ENCODE results near the gene NAA40. TPM values are rescaled to one million over a fixed set of nuclear protein-coding genes. Genes with fewer than 3 reads are reported as not detected.

The NAA40 gene
- total RNA-seq (2014; rRNA removed; shearing (Covaris generic)): 10.1 and 13.6 TPM in 2 replicates

GRCh38 chr11:63938479-63939396 is at the start of gene NAA40:
Gene NAA40, plus strand, starts transcription at chr11:63939002. Its CDS starts 95 bp downstream, at chr11:63939097.

DNA sequence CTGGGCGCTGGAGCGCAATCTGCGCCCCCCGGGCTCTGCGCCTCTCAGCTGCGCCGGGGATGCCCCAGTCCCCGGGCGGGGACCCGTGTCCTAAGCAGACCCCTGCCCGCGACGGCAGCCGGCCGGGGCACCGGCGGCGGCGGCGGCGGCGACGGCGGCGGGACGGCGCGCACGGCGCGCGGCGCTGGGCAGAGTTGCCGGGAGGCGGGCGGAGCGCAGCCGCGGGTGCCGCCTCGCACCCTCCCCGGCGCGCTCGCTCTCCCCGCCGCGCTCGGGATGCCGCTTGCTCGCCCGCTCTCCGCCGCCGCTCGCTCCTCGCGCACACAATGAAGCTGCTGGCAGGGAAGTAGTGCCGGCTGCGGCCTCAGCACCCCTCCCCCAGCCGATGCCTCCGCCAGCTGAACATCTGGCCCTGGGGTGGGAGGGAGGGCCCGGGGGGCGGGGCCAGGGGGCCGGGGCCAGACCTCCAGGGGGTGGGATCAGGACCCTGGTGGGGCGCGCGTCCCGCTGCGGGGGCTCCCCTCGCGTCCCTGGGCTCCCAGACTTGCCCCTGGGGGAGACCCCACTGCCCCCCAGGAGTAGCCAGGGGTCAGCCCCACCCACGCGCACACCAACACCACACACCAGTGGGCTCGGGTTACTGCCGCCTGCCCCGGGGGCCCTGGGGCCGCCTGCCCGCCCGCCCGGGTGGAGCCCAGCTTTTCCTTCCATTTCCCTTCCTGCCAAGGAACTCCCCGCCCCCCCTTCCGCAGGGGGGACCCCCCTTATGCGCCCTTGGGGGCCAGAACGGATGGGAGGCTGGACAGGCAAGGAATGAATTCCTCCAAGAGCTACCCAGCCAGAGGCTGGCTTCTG is 21.7 kb upstream of the NAA40 start, which contains the start of gene RCOR2:
Gene RCOR2, minus strand, starts transcription at position 328 of the 855 bp plus-strand sequence. CDS start 708 bp downstream, outside the sequence.

GRCh38 chr11:63974259-63975143 is 35.7 kb downstream of the NAA40 start, which contains the start of gene COX8A:
Gene COX8A, plus strand, starts transcription at chr11:63974620. Its CDS starts 61 bp downstream, at chr11:63974681.

GRCh38 chr11:63986156-63986931 is 47.5 kb downstream of the NAA40 start, which contains the start of gene OTUB1:
Gene OTUB1, plus strand, starts transcription at chr11:63986438. Its CDS starts 19 bp downstream, at chr11:63986457.

Small RNA genes within 50 kb of the gene (small RNA-seq; reads per million reads assigned to genes)
- not detected for gene RNU6-45P

Other genes starting within 250 kb of the NAA40 start
- 18.9 and 21.4 TPM in 2 replicates for gene ZFTA, start 170.2 kb upstream of the NAA40 start, total RNA-seq (2014; rRNA removed; shearing (Covaris generic))
- 53.4 and 61.5 TPM in 2 replicates for gene SPINDOC, start 125.5 kb upstream of the NAA40 start, total RNA-seq (2014; rRNA removed; shearing (Covaris generic))
- gene MARK2, start 99.9 kb upstream of the NAA40 start, total RNA-seq (2014; rRNA removed; shearing (Covaris generic)): 19.2 and 21.6 TPM in 2 replicates
- 0.61 and 0.64 TPM in 2 replicates for gene RCOR2, start 21.8 kb upstream of the NAA40 start, total RNA-seq (2014; rRNA removed; shearing (Covaris generic))
- 751 and 944 TPM in 2 replicates for gene COX8A, start 35.6 kb downstream of the NAA40 start, total RNA-seq (2014; rRNA removed; shearing (Covaris generic))
- gene OTUB1, start 47.4 kb downstream of the NAA40 start, total RNA-seq (2014; rRNA removed; shearing (Covaris generic)): 89.1 and 101 TPM in 2 replicates
- 1.2 and 1.4 TPM in 2 replicates for gene FLRT1, start 96.9 kb downstream of the NAA40 start, total RNA-seq (2014; rRNA removed; shearing (Covaris generic))
- gene MACROD1, start 227.1 kb downstream of the NAA40 start, total RNA-seq (2014; rRNA removed; shearing (Covaris generic)): 97.2 and 109 TPM in 2 replicates
- 311 and 341 TPM in 2 replicates for gene STIP1, start 247.2 kb downstream of the NAA40 start, total RNA-seq (2014; rRNA removed; shearing (Covaris generic))